Endodermal cell (in vitro differentiated cells): ENCODE measurements around the gene SPTLC3. TPM values are rescaled to one million over a fixed set of nuclear protein-coding genes. Genes with fewer than 3 reads are reported as not detected.

Experiments used
- DNase-seq: peaks from one replicate; pipeline ENCODE4 v3.0.0-alpha.2; 2017
- H3K27ac ChIP-seq: 2 replicates; pipeline ENCODE4 v1.5.1; 2013; ENCODE audit warnings: mild to moderate bottlenecking, low read depth, low read length, moderate library complexity
- H3K27me3 ChIP-seq: 2 replicates; pipeline ENCODE4 v1.6.1; 2013; ENCODE audit warnings: mild to moderate bottlenecking, low read length, moderate library complexity; ENCODE audit not compliant: insufficient read depth, control insufficient read depth, poor library complexity, severe bottlenecking
- H3K36me3 ChIP-seq: 2 replicates; pipeline ENCODE4 v1.7.0; 2013; ENCODE audit warnings: mild to moderate bottlenecking, low read length, moderate library complexity; ENCODE audit not compliant: control insufficient read depth, insufficient read depth
- H3K4me1 ChIP-seq: one replicate; pipeline ENCODE4 v1.7.0; 2013; ENCODE audit warnings: low read length; ENCODE audit not compliant: control insufficient read depth, insufficient read depth
- H3K4me3 ChIP-seq: 2 replicates; pipeline ENCODE4 v1.5.1; 2013; ENCODE audit warnings: mild to moderate bottlenecking, low read length, moderate library complexity
- H3K9ac ChIP-seq: 2 replicates; pipeline ENCODE4 v1.6.1; 2013; ENCODE audit warnings: mild to moderate bottlenecking, low read length, moderate library complexity; ENCODE audit not compliant: poor library complexity, severe bottlenecking; ENCODE audit errors: extremely low read depth
- H3K9me3 ChIP-seq: 2 replicates; pipeline ENCODE4 v1.6.1; 2013; ENCODE audit warnings: mild to moderate bottlenecking, low read length, moderate library complexity; ENCODE audit not compliant: control insufficient read depth
- H3K27ac Mint-ChIP-seq: 2 replicates; pipeline ENCODE4 v1.8.0; 2020; ENCODE audit warnings: mixed read lengths
- H3K27me3 Mint-ChIP-seq: 2 replicates; pipeline ENCODE4 v1.8.0; 2021; ENCODE audit warnings: mild to moderate bottlenecking, mixed read lengths; ENCODE audit not compliant: insufficient read depth
- H3K36me3 Mint-ChIP-seq: 2 replicates; pipeline ENCODE4 v1.8.0; 2020; ENCODE audit warnings: low read depth, mixed read lengths
- H3K4me1 Mint-ChIP-seq: 2 replicates; pipeline ENCODE4 v1.8.0; 2020; ENCODE audit warnings: mixed read lengths
- H3K4me3 Mint-ChIP-seq: 2 replicates; pipeline ENCODE4 v1.8.0; 2020; ENCODE audit warnings: mild to moderate bottlenecking, moderate library complexity, mixed read lengths
- H3K9me3 Mint-ChIP-seq: 2 replicates; pipeline ENCODE4 v1.8.0; 2020; ENCODE audit warnings: mild to moderate bottlenecking, mixed read lengths
- WGBS, 2 experiments: methylation state at CpG; one replicate each; pipeline versions ENCODE4 v1.1.5 to v1.1.7; 2013; ENCODE audit warnings: missing lambda C conversion rate in 2 of 2, mixed read lengths in 1 of 2; ENCODE audit not compliant: insufficient coverage in 1 of 2, insufficient read length in 1 of 2; 5-methylcytosine and 5-hydroxymethylcytosine counted together
- total RNA-seq, 2 donors: library from RNA; stranded (reverse); fragmentation: NEBNext Ultra II Directional in 1 of 2; extraction: Animal tissue kit (Norgen Biotek cat#: 25700) in 1 of 2; gene quantifications; 2 replicates in 1 of 2; 3 replicates in 1 of 2; pipeline ENCODE4 v1.2.1, GENCODE V29; 2021
- TF ChIP-seq, protein P1 (sequence below): fragments of 200-600 bp; sonication (generic); conservative IDR thresholded peaks from 2 replicates; pipeline ENCODE4 v1.5.0; 2021; ENCODE audit warnings: antibody characterized with exemption, mild to moderate bottlenecking

The SPTLC3 gene
- total RNA-seq, 2 donors from 2014 or later = 1.6 TPM

DNA sequence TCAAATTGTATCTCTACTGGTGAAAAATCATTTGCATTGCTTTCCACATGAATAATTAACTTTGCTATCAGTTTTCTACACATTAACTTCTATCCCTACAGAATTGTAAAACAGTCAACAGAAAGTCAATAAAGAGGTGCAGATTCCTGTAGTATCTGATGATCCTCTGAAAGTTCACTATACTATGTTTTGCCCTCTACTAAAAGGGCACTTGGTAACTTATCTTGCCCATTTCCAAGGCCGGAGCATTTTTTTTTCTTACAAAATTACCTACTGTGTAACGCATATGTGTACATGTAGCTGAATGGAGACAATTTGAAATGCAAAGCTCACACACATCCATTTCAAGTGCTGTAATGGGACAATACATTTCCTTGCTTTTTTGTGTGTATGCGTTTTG lies 9.6 kb upstream of the SPTLC3 start:
- Histone ChIP-seq H3K4me1 (no peaks in the 10 kb centered on the region), H3K36me3 (no peaks in the 10 kb centered on the region), H3K27ac (no peak overlapping the region), H3K27me3 (no peaks in the 10 kb centered on the region), H3K4me3 (no peak overlapping the region), H3K9ac (no peak overlapping the region), H3K9me3 (no peaks in the 10 kb centered on the region)
- H3K36me3 Mint-ChIP-seq = no peaks in the 10 kb centered on the region
- no peak overlapping the region for H3K27ac Mint-ChIP-seq
- no peaks in the 10 kb centered on the region for H3K27me3 Mint-ChIP-seq
- H3K4me3 Mint-ChIP-seq = no peak overlapping the region
- TF ChIP-seq, protein P1, sequence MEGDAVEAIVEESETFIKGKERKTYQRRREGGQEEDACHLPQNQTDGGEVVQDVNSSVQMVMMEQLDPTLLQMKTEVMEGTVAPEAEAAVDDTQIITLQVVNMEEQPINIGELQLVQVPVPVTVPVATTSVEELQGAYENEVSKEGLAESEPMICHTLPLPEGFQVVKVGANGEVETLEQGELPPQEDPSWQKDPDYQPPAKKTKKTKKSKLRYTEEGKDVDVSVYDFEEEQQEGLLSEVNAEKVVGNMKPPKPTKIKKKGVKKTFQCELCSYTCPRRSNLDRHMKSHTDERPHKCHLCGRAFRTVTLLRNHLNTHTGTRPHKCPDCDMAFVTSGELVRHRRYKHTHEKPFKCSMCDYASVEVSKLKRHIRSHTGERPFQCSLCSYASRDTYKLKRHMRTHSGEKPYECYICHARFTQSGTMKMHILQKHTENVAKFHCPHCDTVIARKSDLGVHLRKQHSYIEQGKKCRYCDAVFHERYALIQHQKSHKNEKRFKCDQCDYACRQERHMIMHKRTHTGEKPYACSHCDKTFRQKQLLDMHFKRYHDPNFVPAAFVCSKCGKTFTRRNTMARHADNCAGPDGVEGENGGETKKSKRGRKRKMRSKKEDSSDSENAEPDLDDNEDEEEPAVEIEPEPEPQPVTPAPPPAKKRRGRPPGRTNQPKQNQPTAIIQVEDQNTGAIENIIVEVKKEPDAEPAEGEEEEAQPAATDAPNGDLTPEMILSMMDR = no peak
- no peaks in the 10 kb centered on the region for H3K9me3 Mint-ChIP-seq
- WGBS, 2 experiments = 94 to 100% methylated on average over 2 of the region's 3 CpGs
- no peaks in the 10 kb centered on the region for H3K4me1 Mint-ChIP-seq
- DNase-seq = no peak

DNA sequence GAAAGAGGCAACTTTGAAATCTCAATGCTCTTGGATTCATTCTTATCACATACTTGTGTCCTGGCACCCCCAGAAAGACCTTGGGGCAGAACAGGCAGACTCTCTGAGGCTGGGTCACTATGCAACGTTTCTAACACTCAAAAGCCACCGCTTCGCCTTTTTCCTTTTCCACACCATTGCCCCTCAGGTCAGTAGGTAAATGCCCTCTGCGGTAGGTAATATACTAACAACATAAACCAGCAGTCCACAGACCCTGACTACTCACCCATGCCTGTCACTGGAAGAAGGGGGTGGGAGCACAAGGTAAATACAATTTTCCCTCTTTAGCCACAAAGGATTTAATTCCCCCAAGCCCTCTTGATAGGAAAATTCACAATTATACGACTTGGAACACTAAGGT lies 6.5 kb upstream of the SPTLC3 start:
- 93 to 96% methylated on average over 2 to 5 of the region's 5 CpGs for WGBS, 2 experiments
- Histone ChIP-seq H3K27ac (no peak overlapping the region), H3K36me3 (no peaks in the 10 kb centered on the region), H3K4me3 (no peak overlapping the region), H3K9me3 (no peaks in the 10 kb centered on the region), H3K4me1 (no peaks in the 10 kb centered on the region), H3K9ac (no peak overlapping the region), H3K27me3 (no peaks in the 10 kb centered on the region)
- TF ChIP-seq, protein P1 = no peak
- DNase-seq = no peak
- Mint-ChIP-seq H3K27ac (no peak overlapping the region), H3K27me3 (no peaks in the 10 kb centered on the region), H3K36me3 (no peaks in the 10 kb centered on the region), H3K9me3 (no peaks in the 10 kb centered on the region), H3K4me1 (no peaks in the 10 kb centered on the region), H3K4me3 (no peak overlapping the region)

DNA sequence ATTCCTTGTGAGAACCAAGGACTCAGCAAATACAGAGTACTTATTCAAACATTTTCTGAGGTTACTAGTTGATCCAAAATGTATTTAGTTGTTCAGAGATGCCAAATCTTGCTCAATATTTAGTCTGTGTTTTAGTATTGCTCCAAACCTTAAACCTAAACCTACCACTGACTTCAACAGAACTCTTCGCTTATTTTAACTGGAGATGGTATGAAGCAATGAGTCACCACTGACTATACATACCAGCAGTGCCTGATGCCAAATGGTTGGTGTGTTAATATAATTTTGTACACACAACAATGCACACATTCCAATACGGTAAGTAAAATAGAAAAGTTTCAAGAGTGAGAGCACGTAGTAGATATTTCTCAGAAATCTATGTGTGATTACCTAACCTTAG lies 1.9 kb upstream of the SPTLC3 start:
- no peak overlapping the region for H3K27ac Mint-ChIP-seq
- no peaks in the 10 kb centered on the region for H3K36me3 Mint-ChIP-seq
- H3K36me3 ChIP-seq = no peaks in the 10 kb centered on the region
- H3K27ac ChIP-seq = no peak overlapping the region
- H3K4me1 Mint-ChIP-seq = peaks cover 11% of the 10 kb centered on the region
- no peak for DNase-seq
- H3K9ac ChIP-seq = no peak overlapping the region
- TF ChIP-seq, protein P1 = no peak
- H3K4me3 Mint-ChIP-seq = no peak overlapping the region
- 44% methylated on average over 2 of the region's 3 CpGs; no CpG with 5 or more reads in 1 of the 2 experiments for WGBS, 2 experiments
- H3K27me3 ChIP-seq = no peaks in the 10 kb centered on the region
- H3K27me3 Mint-ChIP-seq = no peaks in the 10 kb centered on the region
- H3K9me3 ChIP-seq = no peaks in the 10 kb centered on the region
- no peak overlapping the region for H3K4me3 ChIP-seq
- no peaks in the 10 kb centered on the region for H3K4me1 ChIP-seq
- no peaks in the 10 kb centered on the region for H3K9me3 Mint-ChIP-seq
